Common myeloid progenitor, CD34-positive (primary cell): ENCODE results near the gene CORO7.

ENCODE experiments used
- CTCF ChIA-PET: fragments of 350-600 bp; sonication (Branson Sonifier 250); formaldehyde crosslinking; loops from one replicate; lab custom pipeline; 2021; ENCODE audit warnings: antibody characterized with exemption; lab: Charles Lee
- POLR2A ChIA-PET: fragments of 350-600 bp; sonication (Branson Sonifier 250); formaldehyde crosslinking; loops from one replicate; lab custom pipeline; 2021; ENCODE audit warnings: antibody characterized with exemption; lab: Charles Lee
- DNase-seq, 3 donors: peaks; one replicate each; pipeline versions ENCODE4 v3.0.0 to v3.0.0-alpha.2; 2013
- H3K27ac ChIP-seq, 2 experiments: 1 replicate in 1 of 2; 2 replicates in 1 of 2; pipeline ENCODE4 v1.7.0; 2013; ENCODE audit warnings: inconsistent platforms in 2 of 2, low read length in 2 of 2, mild to moderate bottlenecking in 2 of 2, low read depth in 1 of 2, moderate library complexity in 1 of 2; ENCODE audit not compliant: severe bottlenecking in 2 of 2, insufficient read depth in 1 of 2, poor library complexity in 1 of 2
- H3K27me3 ChIP-seq, 5 experiments: replicated peaks in 2 of 5; 1 replicate in 3 of 5; 2 replicates in 2 of 5; pipeline versions ENCODE4 v1.6.1 to v1.7.0; 2013; ENCODE audit warnings: low read length in 4 of 5, mild to moderate bottlenecking in 2 of 5, moderate library complexity in 2 of 5, inconsistent platforms in 1 of 5; ENCODE audit not compliant: insufficient read depth in 5 of 5, control insufficient read depth in 4 of 5
- H3K36me3 ChIP-seq, 4 experiments: 1 replicate in 2 of 4; 2 replicates in 2 of 4; pipeline versions ENCODE4 v1.6.1 to v1.7.0; 2013; ENCODE audit warnings: low read length in 3 of 4, control low read depth in 1 of 4, mild to moderate bottlenecking in 1 of 4; ENCODE audit not compliant: control insufficient read depth in 4 of 4, insufficient read depth in 4 of 4
- H3K4me1 ChIP-seq, 4 experiments: 1 replicate in 3 of 4; 2 replicates in 1 of 4; pipeline versions ENCODE4 v1.6.1 to v1.7.1; 2013; ENCODE audit warnings: low read length in 3 of 4, mild to moderate bottlenecking in 3 of 4, control low read depth in 1 of 4, inconsistent platforms in 1 of 4, moderate library complexity in 1 of 4; ENCODE audit not compliant: control insufficient read depth in 4 of 4, insufficient read depth in 4 of 4; ENCODE audit errors: control extremely low read depth in 1 of 4
- H3K4me3 ChIP-seq, 7 experiments: 1 replicate in 4 of 7; 2 replicates in 3 of 7; pipeline versions ENCODE4 v1.5.1 to v1.7.0; 2013; ENCODE audit warnings: mild to moderate bottlenecking in 7 of 7, low read length in 6 of 7, moderate library complexity in 6 of 7, inconsistent platforms in 2 of 7, low read depth in 2 of 7, control low read depth in 1 of 7; ENCODE audit not compliant: insufficient read depth in 4 of 7, control insufficient read depth in 1 of 7; ENCODE audit errors: extremely low read depth in 1 of 7
- H3K9me3 ChIP-seq, 5 experiments: 1 replicate in 4 of 5; 2 replicates in 1 of 5; pipeline versions ENCODE4 v1.6.1 to v1.7.1; 2013; ENCODE audit warnings: low read length in 4 of 5, mild to moderate bottlenecking in 2 of 5, inconsistent platforms in 1 of 5, low read depth in 1 of 5, moderate library complexity in 1 of 5; ENCODE audit not compliant: control insufficient read depth in 4 of 5, insufficient read depth in 2 of 5; ENCODE audit errors: control extremely low read depth in 1 of 5
- WGBS: methylation state at CpG from one replicate; pipeline ENCODE4 v1.1.5; 2013; ENCODE audit not compliant: insufficient coverage; 5-methylcytosine and 5-hydroxymethylcytosine counted together

CORO7 gene

DNA sequence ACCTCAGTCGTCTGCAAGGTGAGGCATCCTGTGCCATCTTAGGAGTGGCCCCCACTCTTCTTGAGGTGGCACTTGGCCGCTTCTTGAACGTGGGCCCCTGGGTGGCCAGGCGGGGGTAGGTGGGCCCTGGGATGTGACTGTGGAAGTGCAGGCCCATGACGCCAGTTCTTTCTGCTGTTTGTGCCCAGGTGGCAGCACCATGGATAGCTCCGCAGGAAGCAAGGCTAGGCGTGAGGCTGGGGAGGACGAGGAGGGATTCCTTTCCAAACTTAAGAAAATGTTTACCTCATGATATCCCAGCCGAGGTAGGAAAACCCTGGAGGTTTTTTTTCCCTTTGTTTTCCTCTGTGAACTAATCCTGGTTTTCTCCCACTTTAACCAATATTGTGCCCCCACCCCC is 38.2 kb upstream of the CORO7 start:
- WGBS = 100% methylated on average over 6 of the region's 9 CpGs
- H3K4me1 ChIP-seq = peaks cover 0 to 8% (median 6%) of the 10 kb centered on the region in 4 experiments
- ChIA-PET CTCF (no interaction called here), POLR2A (no interaction called here)
- no peak for DNase-seq
- H3K36me3 ChIP-seq = peaks cover 13 to 75% (median 52%) of the 10 kb centered on the region in 4 experiments
- H3K27ac ChIP-seq = no peak overlapping the region
- H3K9me3 ChIP-seq = no peaks in the 10 kb centered on the region
- H3K4me3 ChIP-seq = no peak overlapping the region
- no peaks in the 10 kb centered on the region for H3K27me3 ChIP-seq

DNA sequence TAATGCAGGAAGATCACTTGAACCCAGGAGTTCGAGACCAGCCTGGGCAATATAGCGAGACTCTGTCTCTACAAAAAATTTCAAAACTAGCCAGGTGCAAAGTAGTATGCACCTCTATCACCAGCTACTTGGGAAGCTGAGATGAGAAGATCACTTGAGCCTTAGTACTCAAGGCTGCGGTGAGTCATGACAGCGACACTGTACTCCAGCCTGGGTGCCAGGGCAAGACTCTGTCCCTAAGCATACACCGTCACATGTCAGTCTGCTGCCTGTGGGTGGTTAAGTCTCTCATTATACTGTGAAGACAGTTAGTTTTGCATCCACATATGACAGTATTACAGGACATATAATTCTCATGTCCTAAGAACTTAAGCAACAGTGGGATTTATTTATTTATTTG is 36.3 kb upstream of the CORO7 start:
- Histone ChIP-seq H3K27ac (no peak overlapping the region), H3K4me1 (no peaks in the 10 kb centered on the region), H3K4me3 (no peak overlapping the region), H3K9me3 (no peaks in the 10 kb centered on the region), H3K36me3 (peaks cover 13 to 84% (median 62%) of the 10 kb centered on the region in 4 experiments), H3K27me3 (no peaks in the 10 kb centered on the region)
- ChIA-PET POLR2A (no interaction called here), CTCF (interaction anchor here (1.5 to 2.1 kb wide), 2 partner anchors 11 to 13 kb away, joined by 4 to 7 read pairs; no protein-coding TSS in a partner anchor)
- WGBS = 92% methylated on average over 4 of the region's 5 CpGs
- no peak for DNase-seq

DNA sequence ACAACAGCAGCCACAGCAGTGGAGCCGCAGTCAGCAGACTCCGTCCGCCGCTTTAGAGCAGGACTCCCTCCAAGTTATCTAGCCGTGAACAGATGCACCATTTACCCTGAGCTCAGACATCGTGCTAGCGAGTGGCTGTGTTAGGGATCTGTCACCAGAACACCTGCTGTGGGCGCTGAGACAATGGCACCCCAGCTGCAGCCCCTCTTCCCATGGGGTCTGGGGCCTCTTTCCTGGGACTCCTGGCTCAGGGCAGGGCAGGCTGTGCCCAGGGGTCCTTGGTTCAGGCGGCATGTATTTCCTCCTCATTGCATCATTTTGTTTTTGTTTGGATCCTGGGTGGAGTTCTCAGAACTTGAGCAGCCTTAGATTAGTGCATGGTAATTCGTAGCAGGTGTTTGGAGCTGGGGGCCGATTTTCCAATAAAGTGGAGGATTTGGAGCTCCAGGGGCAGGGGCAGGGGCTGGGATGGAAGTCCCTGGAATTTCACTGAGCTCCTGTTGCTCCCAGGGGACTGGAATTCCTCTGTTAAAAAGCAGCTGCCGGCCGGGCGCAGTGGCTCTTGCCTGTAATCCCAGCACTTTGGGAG is 34.6 kb upstream of the CORO7 start:
- POLR2A ChIA-PET = interaction anchor here (0.6 kb wide), 1 partner anchor 975 kb away, joined by 3 read pairs; no protein-coding TSS in a partner anchor
- H3K4me1 ChIP-seq = no peaks in the 10 kb centered on the region
- CTCF ChIA-PET = interaction anchor here (1.5 to 2.1 kb wide), 3 partner anchors 13 to 54 kb away, joined by 4 to 7 read pairs (median 5); no protein-coding TSS in a partner anchor
- no peak overlapping the region for H3K4me3 ChIP-seq
- H3K27me3 ChIP-seq = no peaks in the 10 kb centered on the region
- peaks cover 14 to 86% (median 62%) of the 10 kb centered on the region in 4 experiments for H3K36me3 ChIP-seq
- H3K9me3 ChIP-seq = no peaks in the 10 kb centered on the region
- H3K27ac ChIP-seq = no peak overlapping the region
- DNase-seq = no peak
- 97% methylated on average over 13 of the region's 14 CpGs for WGBS

DNA sequence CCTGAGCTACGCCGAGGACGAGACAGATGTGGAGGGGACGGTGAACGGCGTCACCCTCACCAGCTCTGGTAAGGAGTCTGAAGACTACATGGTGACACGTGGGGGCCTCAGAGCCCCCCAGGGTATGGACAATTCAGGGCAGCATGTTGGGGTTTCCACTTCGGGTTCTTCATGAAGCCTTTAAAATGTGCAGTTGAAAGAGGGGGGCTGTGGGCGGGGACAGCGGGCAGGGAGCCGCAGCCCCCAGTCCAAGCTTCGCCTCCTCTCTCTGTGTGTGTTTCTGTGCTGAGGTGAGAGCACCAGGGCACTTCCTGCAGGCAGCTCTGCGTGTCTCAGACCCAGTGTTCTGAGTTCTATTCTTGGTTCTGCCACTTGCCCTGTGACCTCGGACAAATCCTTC is 34.0 kb upstream of the CORO7 start:
- H3K4me1 ChIP-seq = no peaks in the 10 kb centered on the region
- no peak overlapping the region for H3K27ac ChIP-seq
- WGBS = 96% methylated on average over 11 of the region's 14 CpGs
- no peak for DNase-seq
- ChIA-PET CTCF (interaction anchor here (1.6 kb wide), 1 partner anchor 55 kb away, joined by 5 read pairs; no protein-coding TSS in a partner anchor), POLR2A (no interaction called here)
- no peaks in the 10 kb centered on the region for H3K27me3 ChIP-seq
- peaks cover 13 to 86% (median 59%) of the 10 kb centered on the region in 4 experiments for H3K36me3 ChIP-seq
- no peak overlapping the region for H3K4me3 ChIP-seq
- no peaks in the 10 kb centered on the region for H3K9me3 ChIP-seq

DNA sequence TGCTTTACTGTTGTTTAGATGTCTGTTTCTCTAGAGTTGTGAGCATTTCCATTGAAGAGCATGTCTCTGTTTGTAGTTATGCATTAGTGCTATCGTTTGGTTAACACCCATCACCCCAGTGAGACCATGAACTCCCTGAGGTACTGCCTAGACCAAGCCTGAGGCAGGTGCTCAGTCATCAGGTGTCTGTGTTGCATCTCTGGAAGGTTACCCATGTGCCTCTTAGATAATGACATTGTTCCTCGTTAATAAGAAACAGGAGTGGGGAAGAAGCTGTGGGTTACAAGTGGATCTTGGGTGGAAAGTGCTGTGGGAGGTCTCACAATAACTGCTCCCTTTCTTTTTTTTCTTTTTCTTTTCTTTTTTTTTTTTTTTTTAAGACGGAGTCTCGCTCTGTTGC is 27.6 kb upstream of the CORO7 start:
- H3K4me1 ChIP-seq = peaks cover 0 to 6% (median 3%) of the 10 kb centered on the region in 4 experiments
- no peak overlapping the region for H3K27ac ChIP-seq
- ChIA-PET CTCF (no interaction called here), POLR2A (no interaction called here)
- no peaks in the 10 kb centered on the region for H3K9me3 ChIP-seq
- H3K4me3 ChIP-seq = no peak overlapping the region
- WGBS = 100% methylated on average over 1 of the region's 4 CpGs
- no peaks in the 10 kb centered on the region for H3K27me3 ChIP-seq
- H3K36me3 ChIP-seq = peaks cover 17 to 83% (median 71%) of the 10 kb centered on the region in 4 experiments
- no peak for DNase-seq

DNA sequence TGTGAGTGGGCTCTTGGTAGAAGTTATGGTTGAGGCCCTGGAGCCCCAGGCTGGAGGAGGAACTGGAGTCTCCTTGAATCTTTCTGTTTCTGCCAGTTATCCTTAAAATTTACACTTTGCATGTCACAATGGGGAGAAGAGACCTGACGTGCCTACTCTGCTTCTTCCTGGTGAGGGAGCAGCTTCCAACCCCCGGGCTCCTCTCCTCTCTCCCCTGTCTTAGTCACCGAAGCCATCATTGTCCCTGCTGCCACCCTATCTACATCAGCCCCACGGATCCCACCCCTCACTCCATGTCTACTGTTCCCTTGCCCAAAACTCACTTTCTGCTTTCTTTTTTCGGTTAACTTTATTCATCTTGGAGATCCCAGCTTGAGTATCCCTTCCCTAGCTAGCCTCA is 26.9 kb upstream of the CORO7 start:
- H3K9me3 ChIP-seq = no peaks in the 10 kb centered on the region
- H3K27me3 ChIP-seq = no peaks in the 10 kb centered on the region
- WGBS = 87% methylated on average over 5 of the region's 5 CpGs
- ChIA-PET POLR2A (no interaction called here), CTCF (no interaction called here)
- H3K27ac ChIP-seq = no peak overlapping the region
- H3K4me1 ChIP-seq = peaks cover 0 to 10% (median 4%) of the 10 kb centered on the region in 4 experiments
- no peak for DNase-seq
- H3K36me3 ChIP-seq = peaks cover 17 to 82% (median 68%) of the 10 kb centered on the region in 4 experiments
- H3K4me3 ChIP-seq = no peak overlapping the region

DNA sequence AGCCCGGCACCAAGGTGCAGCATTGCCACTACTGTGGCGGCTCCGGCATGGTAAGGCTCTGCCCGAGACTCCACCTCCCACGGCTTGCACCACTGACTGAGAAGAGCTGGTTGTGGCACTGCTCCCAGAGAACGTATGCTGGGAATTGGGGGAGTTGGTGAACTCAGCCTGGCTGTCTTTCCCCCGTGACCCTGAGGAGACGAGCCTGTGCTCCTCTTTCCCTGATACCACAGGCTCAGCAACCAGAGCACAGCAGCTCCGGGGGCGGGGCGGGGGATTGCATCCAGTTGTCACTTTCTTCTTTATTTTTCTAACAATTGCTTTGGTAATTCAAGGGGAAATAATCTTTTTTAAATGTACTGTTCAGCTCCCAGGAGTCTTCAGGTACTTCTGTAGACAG is 26.0 kb upstream of the CORO7 start:
- ChIA-PET POLR2A (no interaction called here), CTCF (no interaction called here)

More for the DNA sequence above, 26.0 kb upstream of the CORO7 start:
- DNase-seq = no peak
- Histone ChIP-seq H3K4me1 (peaks cover 0 to 10% (median 4%) of the 10 kb centered on the region in 4 experiments), H3K36me3 (peaks cover 19 to 80% (median 67%) of the 10 kb centered on the region in 4 experiments), H3K4me3 (no peak overlapping the region), H3K27me3 (no peaks in the 10 kb centered on the region), H3K27ac (no peak overlapping the region), H3K9me3 (no peaks in the 10 kb centered on the region)
- 100% methylated on average over 2 of the region's 11 CpGs for WGBS
